K562 (cell line): ENCODE measurements around the gene SLC12A4. TPM values are rescaled to one million over a fixed set of nuclear protein-coding genes. Genes with fewer than 3 reads are reported as not detected.

Experiments
- CHD4 ChIP-seq: fragments of 200-600 bp; sonication (generic); IDR thresholded peaks from 3 replicates; pipeline ENCODE4 v1.6.1; 2012; ENCODE audit warnings: low read depth, mild to moderate bottlenecking, mixed read lengths, low read length, inconsistent platforms; ENCODE audit not compliant: insufficient read depth, insufficient replicate concordance, poor library complexity, severe bottlenecking
- COPS2 ChIP-seq: fragments of 450-650 bp; conservative IDR thresholded peaks from 2 replicates; pipeline ENCODE4 v1.6.1; 2016; ENCODE audit warnings: mild to moderate bottlenecking, moderate library complexity
- ELF4 ChIP-seq: fragments of 450-650 bp; formaldehyde crosslinking; IDR thresholded peaks from 2 replicates; pipeline ENCODE4 v1.4.0; 2022; ENCODE audit warnings: missing genetic modification characterization
- MAFF ChIP-seq: IDR thresholded peaks from 2 replicates; pipeline ENCODE4 v1.6.1; 2012; ENCODE audit warnings: low read length, improper control_type of control experiment
- MAFG ChIP-seq: fragments of 450-650 bp; conservative IDR thresholded peaks from 2 replicates; pipeline ENCODE4 v1.6.1; 2016; ENCODE audit warnings: missing genetic modification characterization, missing compliant biosample characterization
- NR2F6 ChIP-seq: fragments of 450-650 bp; formaldehyde crosslinking; IDR thresholded peaks from 2 replicates; pipeline ENCODE4 v1.4.0; 2020; ENCODE audit warnings: mild to moderate bottlenecking
- SMAD2 ChIP-seq: fragments of 150-350 bp; IDR thresholded peaks from 2 replicates; pipeline ENCODE4 v1.6.1; 2014; ENCODE audit warnings: low read depth, mild to moderate bottlenecking, low read length
- TEAD2 ChIP-seq: fragments of 450-650 bp; IDR thresholded peaks from 2 replicates; pipeline ENCODE4 v1.6.1; 2016; ENCODE audit warnings: missing genetic modification characterization, control low read depth, missing compliant biosample characterization
- ZKSCAN1 ChIP-seq: fragments of 150-350 bp; IDR thresholded peaks from 2 replicates; pipeline ENCODE4 v1.6.1; 2016; ENCODE audit warnings: low read depth, low read length
- ZNF324 ChIP-seq: fragments of 250-450 bp; sonication (Bioruptor Pico); IDR thresholded peaks from 2 replicates; pipeline ENCODE4 v1.4.0; 2020; ENCODE audit warnings: mild to moderate bottlenecking
- ZNF830 ChIP-seq: fragments of 250-450 bp; sonication (Bioruptor Pico); IDR thresholded peaks from 2 replicates; pipeline ENCODE4 v1.5.0; 2021; ENCODE audit warnings: mild to moderate bottlenecking
- polyA plus RNA-seq, 8 experiments: library from polyadenylated mRNA; depleted of rRNA in 4 of 8; stranded (reverse) in 5 of 8; unstranded in 3 of 8; fragments of >200 nt; fragmentation: Nextera tagmentation in 2 of 8; fragmentation: Illumina TruSeq in 1 of 8; extraction: Ambion mirVana in 2 of 8; extraction: Trizol in 1 of 8; gene quantifications; 2 replicates each; pipeline versions ENCODE4 v1.2.1 to v1.2.3, GENCODE V29; 2011 to 2014; ENCODE audit warnings: inconsistent platforms in 1 of 8, missing spikeins in 1 of 8
- total RNA-seq, 7 experiments: library from RNA; depleted of rRNA in 6 of 7; stranded (reverse); fragments of >200 nt in 6 of 7; fragmentation: Illumina TruSeq in 2 of 7; extraction: Trizol in 2 of 7; gene quantifications; 2 replicates each; pipeline versions ENCODE4 v1.2.1 to v1.2.3, GENCODE V29; 2011 to 2021; ENCODE audit warnings: low replicate concordance in 1 of 7
- TF ChIP-seq, protein P1 (sequence below), 3 experiments: fragments of 200-800 bp in 1 of 3; fragments of 250-450 bp in 1 of 3; fragments of 450-650 bp in 1 of 3; sonication (Bioruptor Pico) in 1 of 3; sonication (Bioruptor generic) in 1 of 3; formaldehyde crosslinking in 1 of 3; IDR thresholded peaks; 2 replicates each; pipeline versions ENCODE4 v1.6.1 to v1.8.0; 2016 to 2022; ENCODE audit warnings: mild to moderate bottlenecking in 2 of 3, missing genetic modification characterization in 2 of 3, missing compliant biosample characterization in 1 of 3, moderate library complexity in 1 of 3
- TF ChIP-seq, protein P2 (sequence below): sonication (generic); formaldehyde crosslinking; IDR thresholded peaks from 2 replicates; pipeline ENCODE4 v1.8.0; 2022; ENCODE audit warnings: mild to moderate bottlenecking, missing genetic modification reagents
- TF ChIP-seq, protein P3 (sequence below): sonication (generic); formaldehyde crosslinking; IDR thresholded peaks from 2 replicates; pipeline ENCODE4 v1.8.0; 2023; ENCODE audit warnings: mild to moderate bottlenecking, missing genetic modification reagents
- TF ChIP-seq, protein P4 (sequence below), 2 experiments: fragments of 150-350 bp in 1 of 2; IDR thresholded peaks; 2 replicates each; pipeline ENCODE4 v1.6.1; 2012 to 2016; ENCODE audit warnings: low read depth in 2 of 2, low read length in 2 of 2, mild to moderate bottlenecking in 1 of 2, moderate library complexity in 1 of 2

The SLC12A4 gene
- total and polyA plus RNA-seq, 9 of the 15 experiments (the other 6 are each of a cell fraction or from before 2014, with no cell fraction given) = 0.75 to 43.5 (median 15.0) TPM

DNA sequence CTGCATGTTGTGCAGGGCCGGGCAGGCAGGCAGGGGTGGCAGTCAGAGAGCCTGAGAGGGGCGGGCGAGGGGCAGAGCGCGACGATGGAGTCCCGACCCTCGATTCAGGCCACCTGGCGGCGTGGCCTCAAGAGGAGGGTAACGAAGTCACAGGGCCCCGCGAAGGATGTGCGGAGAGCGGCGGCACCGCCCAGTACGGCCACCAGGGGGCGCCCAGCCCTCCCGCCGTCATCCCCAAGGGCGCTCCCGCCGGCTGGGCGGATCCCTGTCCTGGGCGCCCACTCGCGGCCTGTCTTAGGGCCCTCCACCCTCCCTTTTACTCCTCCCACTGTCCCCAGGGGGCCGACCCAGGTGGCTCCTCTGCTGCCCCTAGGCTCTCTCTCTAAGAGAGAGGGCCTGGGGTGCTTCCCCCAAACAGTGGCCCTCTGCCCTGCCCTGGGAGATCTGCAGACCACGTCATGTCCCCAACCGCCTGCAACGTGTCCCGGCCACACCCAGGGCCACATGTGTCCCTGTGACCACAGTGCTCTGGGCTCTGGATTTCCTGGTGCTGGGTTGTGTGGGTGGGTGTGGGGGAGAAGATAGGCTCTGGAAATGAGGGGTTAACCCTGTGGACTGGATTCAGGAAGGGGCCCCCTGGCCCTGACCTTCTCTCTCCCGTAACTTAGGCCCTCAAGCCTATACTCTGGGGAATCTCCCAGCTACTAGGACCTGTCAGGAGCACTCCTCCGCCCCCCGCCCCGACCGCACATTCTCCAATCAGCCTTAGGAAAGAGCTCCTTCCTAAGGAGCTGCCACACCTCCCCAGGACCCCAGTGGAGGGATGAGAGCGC lies 25.0 kb upstream of the SLC12A4 start (continued):
- TF ChIP-seq, protein P1, sequence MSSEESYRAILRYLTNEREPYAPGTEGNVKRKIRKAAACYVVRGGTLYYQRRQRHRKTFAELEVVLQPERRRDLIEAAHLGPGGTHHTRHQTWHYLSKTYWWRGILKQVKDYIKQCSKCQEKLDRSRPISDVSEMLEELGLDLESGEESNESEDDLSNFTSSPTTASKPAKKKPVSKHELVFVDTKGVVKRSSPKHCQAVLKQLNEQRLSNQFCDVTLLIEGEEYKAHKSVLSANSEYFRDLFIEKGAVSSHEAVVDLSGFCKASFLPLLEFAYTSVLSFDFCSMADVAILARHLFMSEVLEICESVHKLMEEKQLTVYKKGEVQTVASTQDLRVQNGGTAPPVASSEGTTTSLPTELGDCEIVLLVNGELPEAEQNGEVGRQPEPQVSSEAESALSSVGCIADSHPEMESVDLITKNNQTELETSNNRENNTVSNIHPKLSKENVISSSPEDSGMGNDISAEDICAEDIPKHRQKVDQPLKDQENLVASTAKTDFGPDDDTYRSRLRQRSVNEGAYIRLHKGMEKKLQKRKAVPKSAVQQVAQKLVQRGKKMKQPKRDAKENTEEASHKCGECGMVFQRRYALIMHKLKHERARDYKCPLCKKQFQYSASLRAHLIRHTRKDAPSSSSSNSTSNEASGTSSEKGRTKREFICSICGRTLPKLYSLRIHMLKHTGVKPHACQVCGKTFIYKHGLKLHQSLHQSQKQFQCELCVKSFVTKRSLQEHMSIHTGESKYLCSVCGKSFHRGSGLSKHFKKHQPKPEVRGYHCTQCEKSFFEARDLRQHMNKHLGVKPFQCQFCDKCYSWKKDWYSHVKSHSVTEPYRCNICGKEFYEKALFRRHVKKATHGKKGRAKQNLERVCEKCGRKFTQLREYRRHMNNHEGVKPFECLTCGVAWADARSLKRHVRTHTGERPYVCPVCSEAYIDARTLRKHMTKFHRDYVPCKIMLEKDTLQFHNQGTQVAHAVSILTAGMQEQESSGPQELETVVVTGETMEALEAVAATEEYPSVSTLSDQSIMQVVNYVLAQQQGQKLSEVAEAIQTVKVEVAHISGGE (CRISPR knock-in tag; IDR thresholded peaks at IDR 0.05) = no peak
- TF ChIP-seq MAFG (tag) (no peak), MAFF (no peak), NR2F6 (no peak), ELF4 (peak; percentile 71; the same call in 1 of the 2 replicates), ZKSCAN1 (no peak), SMAD2 (no peak), ZNF830 (CRISPR knock-in tag) (no peak), COPS2 (no peak), ZNF324 (CRISPR knock-in tag) (no peak), TEAD2 (no peak), CHD4 (no peak)
- TF ChIP-seq, protein P2, sequence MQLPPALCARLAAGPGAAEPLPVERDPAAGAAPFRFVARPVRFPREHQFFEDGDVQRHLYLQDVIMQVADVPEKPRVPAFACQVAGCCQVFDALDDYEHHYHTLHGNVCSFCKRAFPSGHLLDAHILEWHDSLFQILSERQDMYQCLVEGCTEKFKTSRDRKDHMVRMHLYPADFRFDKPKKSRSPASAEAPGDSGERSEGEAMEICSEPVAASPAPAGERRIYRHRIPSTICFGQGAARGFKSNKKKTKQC = no peak
- TF ChIP-seq, protein P3, sequence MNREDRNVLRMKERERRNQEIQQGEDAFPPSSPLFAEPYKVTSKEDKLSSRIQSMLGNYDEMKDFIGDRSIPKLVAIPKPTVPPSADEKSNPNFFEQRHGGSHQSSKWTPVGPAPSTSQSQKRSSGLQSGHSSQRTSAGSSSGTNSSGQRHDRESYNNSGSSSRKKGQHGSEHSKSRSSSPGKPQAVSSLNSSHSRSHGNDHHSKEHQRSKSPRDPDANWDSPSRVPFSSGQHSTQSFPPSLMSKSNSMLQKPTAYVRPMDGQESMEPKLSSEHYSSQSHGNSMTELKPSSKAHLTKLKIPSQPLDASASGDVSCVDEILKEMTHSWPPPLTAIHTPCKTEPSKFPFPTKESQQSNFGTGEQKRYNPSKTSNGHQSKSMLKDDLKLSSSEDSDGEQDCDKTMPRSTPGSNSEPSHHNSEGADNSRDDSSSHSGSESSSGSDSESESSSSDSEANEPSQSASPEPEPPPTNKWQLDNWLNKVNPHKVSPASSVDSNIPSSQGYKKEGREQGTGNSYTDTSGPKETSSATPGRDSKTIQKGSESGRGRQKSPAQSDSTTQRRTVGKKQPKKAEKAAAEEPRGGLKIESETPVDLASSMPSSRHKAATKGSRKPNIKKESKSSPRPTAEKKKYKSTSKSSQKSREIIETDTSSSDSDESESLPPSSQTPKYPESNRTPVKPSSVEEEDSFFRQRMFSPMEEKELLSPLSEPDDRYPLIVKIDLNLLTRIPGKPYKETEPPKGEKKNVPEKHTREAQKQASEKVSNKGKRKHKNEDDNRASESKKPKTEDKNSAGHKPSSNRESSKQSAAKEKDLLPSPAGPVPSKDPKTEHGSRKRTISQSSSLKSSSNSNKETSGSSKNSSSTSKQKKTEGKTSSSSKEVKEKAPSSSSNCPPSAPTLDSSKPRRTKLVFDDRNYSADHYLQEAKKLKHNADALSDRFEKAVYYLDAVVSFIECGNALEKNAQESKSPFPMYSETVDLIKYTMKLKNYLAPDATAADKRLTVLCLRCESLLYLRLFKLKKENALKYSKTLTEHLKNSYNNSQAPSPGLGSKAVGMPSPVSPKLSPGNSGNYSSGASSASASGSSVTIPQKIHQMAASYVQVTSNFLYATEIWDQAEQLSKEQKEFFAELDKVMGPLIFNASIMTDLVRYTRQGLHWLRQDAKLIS (CRISPR knock-in tag) = peak; percentile 63; the same call in 1 of the 2 replicates
- TF ChIP-seq, protein P4, sequence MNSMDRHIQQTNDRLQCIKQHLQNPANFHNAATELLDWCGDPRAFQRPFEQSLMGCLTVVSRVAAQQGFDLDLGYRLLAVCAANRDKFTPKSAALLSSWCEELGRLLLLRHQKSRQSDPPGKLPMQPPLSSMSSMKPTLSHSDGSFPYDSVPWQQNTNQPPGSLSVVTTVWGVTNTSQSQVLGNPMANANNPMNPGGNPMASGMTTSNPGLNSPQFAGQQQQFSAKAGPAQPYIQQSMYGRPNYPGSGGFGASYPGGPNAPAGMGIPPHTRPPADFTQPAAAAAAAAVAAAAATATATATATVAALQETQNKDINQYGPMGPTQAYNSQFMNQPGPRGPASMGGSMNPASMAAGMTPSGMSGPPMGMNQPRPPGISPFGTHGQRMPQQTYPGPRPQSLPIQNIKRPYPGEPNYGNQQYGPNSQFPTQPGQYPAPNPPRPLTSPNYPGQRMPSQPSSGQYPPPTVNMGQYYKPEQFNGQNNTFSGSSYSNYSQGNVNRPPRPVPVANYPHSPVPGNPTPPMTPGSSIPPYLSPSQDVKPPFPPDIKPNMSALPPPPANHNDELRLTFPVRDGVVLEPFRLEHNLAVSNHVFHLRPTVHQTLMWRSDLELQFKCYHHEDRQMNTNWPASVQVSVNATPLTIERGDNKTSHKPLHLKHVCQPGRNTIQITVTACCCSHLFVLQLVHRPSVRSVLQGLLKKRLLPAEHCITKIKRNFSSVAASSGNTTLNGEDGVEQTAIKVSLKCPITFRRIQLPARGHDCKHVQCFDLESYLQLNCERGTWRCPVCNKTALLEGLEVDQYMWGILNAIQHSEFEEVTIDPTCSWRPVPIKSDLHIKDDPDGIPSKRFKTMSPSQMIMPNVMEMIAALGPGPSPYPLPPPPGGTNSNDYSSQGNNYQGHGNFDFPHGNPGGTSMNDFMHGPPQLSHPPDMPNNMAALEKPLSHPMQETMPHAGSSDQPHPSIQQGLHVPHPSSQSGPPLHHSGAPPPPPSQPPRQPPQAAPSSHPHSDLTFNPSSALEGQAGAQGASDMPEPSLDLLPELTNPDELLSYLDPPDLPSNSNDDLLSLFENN (IDR thresholded peaks at IDR 0.05; ENCODE audit: low read depth in 2 of 2, low read length in 2 of 2) = peak in 1 of 2 experiments; percentile 16; a peak in 2 of 4 replicates
